ENCODE data around the gene CLMP. TPM values are rescaled to one million over a fixed set of nuclear protein-coding genes. Genes with fewer than 3 reads are reported as not detected.
"Not testable (repeated sequence)": the region's sequence is repeated elsewhere in the genome, so short reads cannot be mapped to it uniquely, and the experiment has no call there.

Gene CLMP
- total RNA-seq, 2 donors from 2014 or later: 0.41 to 0.54 TPM

DNA sequence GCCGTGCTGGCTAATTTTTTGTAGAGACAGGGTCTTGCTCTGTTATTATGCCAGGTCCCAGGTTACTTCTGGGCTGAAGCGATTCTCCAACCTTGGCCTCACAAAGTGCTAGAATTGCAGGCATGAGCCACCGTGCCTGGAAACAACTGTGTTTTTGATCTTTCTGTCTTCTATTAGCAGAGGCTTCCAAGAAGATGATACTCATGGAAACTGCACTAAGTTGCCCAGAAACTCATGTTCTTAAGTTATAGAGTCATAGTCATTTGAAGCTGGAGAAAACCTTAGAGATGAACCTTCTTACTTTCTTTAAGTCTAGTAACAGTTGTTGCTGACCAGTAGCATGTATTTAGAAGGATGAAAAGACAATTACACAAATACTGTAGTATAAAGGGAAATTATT is 96.1 kb downstream of the CLMP start:
- Mint-ChIP-seq H3K36me3 (no peaks in the 10 kb centered on the region), H3K27ac (no peak overlapping the region), H3K9me3 (no peaks in the 10 kb centered on the region)
- ATAC-seq (no peak), DNase-seq (ENCODE audit: low spot score in 2 of 2) (no peak)

DNA sequence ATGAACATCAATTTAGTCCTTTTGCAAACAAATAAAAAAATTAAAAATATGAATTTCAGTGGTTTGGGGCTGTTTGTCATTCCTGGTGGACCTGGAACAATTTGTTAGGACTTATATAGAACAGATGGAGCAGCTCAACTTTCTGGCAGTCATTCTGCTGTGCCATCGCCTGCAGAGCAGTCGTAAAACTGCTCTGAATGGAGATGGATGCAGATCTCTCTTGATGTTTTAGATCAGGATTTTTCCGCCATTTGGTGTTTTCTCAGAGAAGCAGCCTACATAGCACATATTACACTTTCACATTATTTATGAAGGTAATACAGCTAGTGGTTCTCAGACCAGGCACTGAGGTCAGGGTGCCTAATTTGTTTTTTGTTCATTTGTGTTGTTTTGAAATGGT is 101.3 kb downstream of the CLMP start:
- Mint-ChIP-seq H3K9me3 (no peaks in the 10 kb centered on the region), H3K27ac (no peak overlapping the region), H3K36me3 (no peaks in the 10 kb centered on the region)
- ATAC-seq (no peak), DNase-seq (ENCODE audit: low spot score in 2 of 2) (no peak)

DNA sequence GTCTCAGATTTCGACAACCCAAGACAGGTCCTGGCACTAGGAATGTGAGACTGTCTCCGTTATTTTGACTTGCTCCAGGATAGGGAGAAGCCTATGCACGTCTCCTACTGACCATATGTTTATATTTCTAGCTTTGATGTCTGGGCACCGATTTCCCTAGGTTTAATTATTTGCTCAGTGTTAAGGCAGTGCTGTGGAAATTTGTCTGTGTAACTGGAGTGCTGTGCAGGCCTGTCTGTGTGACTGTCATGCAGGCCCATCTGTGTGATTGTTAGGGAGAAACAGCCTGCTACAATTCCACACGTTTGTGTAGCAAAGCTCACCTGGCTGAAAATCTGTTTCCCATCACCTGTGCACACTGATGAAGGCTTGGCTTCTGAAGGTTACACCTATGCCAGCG is 103.5 kb downstream of the CLMP start:
- H3K36me3 Mint-ChIP-seq: no peaks in the 10 kb centered on the region
- H3K9me3 Mint-ChIP-seq: no peaks in the 10 kb centered on the region
- H3K27ac Mint-ChIP-seq: no peak overlapping the region
- ATAC-seq (no peak), DNase-seq (ENCODE audit: low spot score in 2 of 2) (no peak)

DNA sequence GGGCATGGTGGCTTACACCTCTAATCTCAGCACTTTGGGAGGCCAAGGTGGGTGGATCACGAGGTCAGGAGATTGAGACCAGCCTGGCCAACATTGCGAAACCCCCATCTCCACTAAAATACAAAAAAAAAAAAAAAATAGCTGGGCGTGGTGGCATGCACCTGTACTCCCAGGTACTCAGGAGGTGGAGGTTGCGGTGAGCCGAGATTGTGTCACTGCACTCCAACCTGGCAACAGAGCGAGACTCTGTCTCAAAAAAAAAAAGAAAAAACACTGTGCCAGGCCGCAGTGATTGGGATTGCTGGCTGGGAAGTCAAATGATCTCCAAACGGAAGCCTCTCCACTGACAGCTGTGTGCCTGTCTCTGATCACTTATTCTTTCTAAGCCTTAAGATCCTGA is 104.9 kb downstream of the CLMP start:
- H3K27ac Mint-ChIP-seq, H3K36me3 Mint-ChIP-seq, ATAC-seq: not testable (repeated sequence)

DNA sequence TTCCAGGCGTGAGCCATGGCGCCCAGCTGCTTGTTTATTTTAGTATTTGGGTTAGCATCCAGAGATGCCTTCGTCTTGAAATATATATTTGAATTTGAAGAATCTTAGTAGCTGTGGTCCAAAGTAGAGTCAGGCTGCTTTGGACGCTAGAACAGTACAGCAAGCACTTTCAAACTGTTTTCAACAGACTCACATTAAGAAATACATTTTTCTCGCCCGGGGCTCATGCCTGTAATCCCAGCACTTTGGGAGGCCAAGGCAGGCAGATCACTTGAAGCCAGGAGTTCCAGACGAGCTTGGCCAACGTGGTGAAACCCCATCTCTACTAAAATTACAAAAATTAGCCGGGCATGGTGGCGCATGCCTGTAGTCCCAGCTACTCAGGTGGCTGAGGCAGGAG is 106.2 kb downstream of the CLMP start:
- ATAC-seq; H3K27ac Mint-ChIP-seq; DNase-seq (ENCODE audit: low spot score in 2 of 2); H3K9me3 Mint-ChIP-seq; H3K36me3 Mint-ChIP-seq: not testable (repeated sequence)

More for the DNA sequence above, 104.9 kb downstream of the CLMP start:
- H3K9me3 Mint-ChIP-seq; DNase-seq (ENCODE audit: low spot score in 2 of 2): not testable (repeated sequence)

DNA sequence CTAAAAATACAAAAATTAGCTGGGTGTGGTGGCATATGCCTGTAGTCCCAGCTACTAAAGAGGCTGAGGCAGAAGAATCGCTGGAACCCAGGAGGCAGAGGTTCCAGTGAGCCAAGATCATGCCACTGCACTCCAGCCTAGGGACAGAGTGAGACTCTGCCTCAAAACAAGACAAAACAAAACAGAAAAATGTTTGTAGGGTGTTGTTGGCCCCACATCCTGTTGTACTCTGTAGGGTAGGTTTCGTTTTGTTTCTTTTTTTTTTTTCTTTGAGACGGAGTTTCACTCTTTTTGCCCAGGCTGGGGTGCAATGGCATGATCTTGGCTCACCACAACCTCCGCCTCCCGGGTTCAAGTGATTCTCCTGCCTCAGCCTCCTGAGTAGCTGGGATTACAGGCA is 107.4 kb downstream of the CLMP start:
- DNase-seq (ENCODE audit: low spot score in 2 of 2); H3K36me3 Mint-ChIP-seq; H3K9me3 Mint-ChIP-seq: not testable (repeated sequence)
- H3K27ac Mint-ChIP-seq: peak overlapping the region; percentile 88 to 91
- peak; percentile 68 to 88 for ATAC-seq

DNA sequence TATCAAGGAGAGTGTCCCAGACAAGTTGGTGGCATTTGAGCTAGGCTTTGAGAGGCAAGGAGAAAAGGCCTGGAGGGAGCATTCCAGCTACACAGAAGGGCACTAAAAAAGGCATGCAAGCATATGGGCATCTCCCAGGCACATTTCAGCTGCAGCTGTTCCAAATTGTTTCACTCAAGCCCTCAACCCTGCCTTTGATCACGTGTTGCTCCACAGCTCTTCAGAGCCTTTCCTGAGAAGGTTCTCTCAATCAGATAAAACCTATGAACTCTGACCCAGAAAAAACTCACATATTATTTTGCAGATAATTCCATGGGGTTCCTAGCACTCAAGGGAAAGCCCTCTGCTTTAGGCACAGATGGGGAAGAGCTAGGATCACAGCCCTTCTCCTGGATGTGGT is 108.7 kb downstream of the CLMP start:
- ATAC-seq: no peak
- H3K36me3 Mint-ChIP-seq: peaks cover 0 to 9% of the 10 kb centered on the region in 2 donors
- no peaks in the 10 kb centered on the region for H3K9me3 Mint-ChIP-seq
- H3K27ac Mint-ChIP-seq: peak overlapping the region; percentile 52 to 88
- DNase-seq (ENCODE audit: low spot score in 2 of 2): no peak

DNA sequence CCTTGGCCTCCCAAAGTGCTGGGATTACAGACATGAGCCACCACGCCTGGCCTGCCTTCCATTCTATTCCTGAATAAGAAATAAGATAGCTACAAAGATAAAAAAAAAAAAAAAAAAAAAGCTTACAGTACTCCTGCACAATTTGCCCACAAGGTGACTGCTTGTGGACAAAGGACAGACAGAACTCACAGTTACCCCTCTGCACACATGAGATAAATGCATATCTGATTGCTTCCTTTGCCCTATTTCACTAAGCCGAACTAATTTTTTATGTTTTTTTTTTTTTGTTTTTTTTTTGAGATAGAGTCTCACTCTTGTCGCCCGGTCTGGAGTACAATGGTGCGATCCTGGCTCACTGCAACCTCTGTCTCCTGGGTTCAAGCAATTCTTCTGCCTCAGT is 109.6 kb downstream of the CLMP start:
- no peak for DNase-seq (ENCODE audit: low spot score in 2 of 2)
- Mint-ChIP-seq H3K9me3 (no peaks in the 10 kb centered on the region), H3K36me3 (peaks cover 0 to 9% of the 10 kb centered on the region in 2 donors), H3K27ac (peak overlapping the region in 1 of 2 donors; percentile 88)
- ATAC-seq: no peak

DNA sequence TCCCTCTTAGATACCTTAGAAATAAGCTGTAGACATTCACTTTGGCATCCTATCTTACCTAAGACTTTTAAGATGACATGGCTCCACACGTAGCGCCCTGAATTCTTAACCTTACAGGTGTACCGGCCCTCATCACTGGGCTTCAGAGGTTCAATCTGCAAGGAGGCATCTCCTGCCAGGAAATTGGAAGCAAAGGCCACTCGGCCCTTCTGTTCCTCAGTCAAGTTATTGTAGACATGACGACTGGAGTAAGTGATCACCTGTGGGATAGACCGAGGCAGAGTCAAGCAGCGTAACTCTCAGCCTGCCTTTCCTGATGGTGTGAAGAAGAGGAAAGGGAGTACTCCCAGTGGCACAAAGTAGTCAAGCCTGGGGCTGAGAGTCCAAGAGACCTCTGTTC is 110.6 kb downstream of the CLMP start:
- Mint-ChIP-seq H3K27ac (peak overlapping the region in 1 of 2 donors; percentile 85), H3K9me3 (no peaks in the 10 kb centered on the region), H3K36me3 (peaks cover 0 to 9% of the 10 kb centered on the region in 2 donors)
- ATAC-seq (no peak), DNase-seq (ENCODE audit: low spot score in 2 of 2) (no peak)

DNA sequence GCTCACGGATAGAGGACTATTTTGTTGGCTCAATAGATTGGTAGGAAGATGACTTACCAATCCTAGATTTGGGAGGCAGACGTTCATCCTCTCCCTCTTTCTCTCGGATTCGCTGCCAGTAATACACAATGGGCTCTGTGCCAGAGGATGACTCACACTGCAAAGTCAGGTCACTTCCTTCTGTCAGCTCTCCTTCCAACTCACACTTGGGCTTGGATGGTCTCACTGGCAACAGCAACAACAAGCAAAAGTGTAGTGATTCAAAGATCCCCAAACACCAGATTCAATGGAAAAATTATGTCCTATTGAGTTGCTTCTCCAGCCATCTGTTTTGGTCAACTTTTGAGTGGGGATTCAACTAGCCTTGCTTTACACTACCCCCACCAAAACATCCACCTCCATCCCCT is 111.4 kb downstream of the CLMP start:
- peaks cover 0 to 9% of the 10 kb centered on the region in 2 donors for H3K36me3 Mint-ChIP-seq
- H3K27ac Mint-ChIP-seq: peak overlapping the region; percentile 24 to 85
- H3K9me3 Mint-ChIP-seq: no peaks in the 10 kb centered on the region
- DNase-seq (ENCODE audit: low spot score in 2 of 2): peak; percentile 71 to 74
- ATAC-seq: peak; percentile 66 to 74

DNA sequence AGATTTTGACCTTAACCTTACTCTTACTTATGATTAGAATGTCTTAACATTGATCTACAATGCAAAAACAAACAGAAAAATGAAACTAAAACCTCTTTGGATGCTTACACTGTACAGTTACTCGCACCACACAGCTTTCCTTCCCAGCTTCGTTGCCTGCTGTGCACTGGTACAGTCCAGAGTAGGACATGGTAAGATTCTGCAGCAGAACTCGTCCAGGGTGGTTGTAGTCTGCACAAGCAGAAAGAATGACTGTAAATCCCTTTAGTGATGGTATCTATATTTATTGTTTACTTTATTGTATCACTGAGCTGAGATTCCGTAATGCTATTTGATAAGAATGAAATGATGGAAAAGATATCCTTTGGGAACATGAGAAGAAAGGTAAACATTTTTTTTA is 112.1 kb downstream of the CLMP start:
- H3K9me3 Mint-ChIP-seq: no peaks in the 10 kb centered on the region
- ATAC-seq: peak in 1 of 2 donors; percentile 26

DNA sequence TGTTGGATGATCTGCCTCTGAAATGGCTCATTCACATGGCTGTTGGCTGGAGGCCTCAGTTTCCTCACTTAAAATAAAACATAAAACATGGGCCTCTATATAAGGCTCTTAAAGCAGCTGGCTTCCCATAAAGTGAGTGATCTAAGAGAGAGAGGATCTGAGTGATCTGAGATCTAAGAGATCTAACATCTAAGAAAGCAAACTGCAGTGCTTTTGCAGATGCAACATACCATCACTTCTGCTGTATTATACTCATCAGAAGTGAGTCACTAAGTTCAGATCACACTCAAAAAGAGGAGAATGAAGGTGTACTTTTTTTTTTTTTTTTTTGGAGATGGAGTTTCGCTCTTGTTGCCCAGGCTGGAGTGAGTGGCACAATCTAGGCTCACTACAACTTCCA is 115.0 kb downstream of the CLMP start:
- ATAC-seq: peak; percentile 75 to 91

More for the DNA sequence above, 112.1 kb downstream of the CLMP start:
- H3K27ac Mint-ChIP-seq: peak overlapping the region; percentile 27 to 85
- DNase-seq (ENCODE audit: low spot score in 2 of 2): no peak
- H3K36me3 Mint-ChIP-seq: peaks cover 0 to 9% of the 10 kb centered on the region in 2 donors

DNA sequence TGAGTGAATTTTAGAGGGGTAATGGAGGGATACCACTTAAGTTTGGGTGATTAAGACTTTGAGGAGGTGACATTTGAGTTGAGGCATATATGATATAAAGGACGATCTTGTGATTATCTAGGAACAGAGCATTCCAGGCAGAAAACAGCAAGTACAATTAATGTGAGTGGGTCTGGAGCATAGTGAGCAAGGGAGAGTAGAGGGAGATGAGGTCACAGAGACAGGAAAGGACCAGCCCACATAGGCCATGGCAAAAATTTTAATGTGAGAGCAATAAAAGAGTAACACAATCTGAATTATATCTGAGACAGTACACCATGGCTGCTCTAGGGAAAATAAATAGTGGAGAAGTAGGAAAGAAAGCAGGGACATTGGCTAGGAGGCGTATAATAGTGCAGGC is 118.6 kb downstream of the CLMP start:
- DNase-seq (ENCODE audit: low spot score in 2 of 2): no peak
- ATAC-seq: no peak
- no peak overlapping the region for H3K27ac Mint-ChIP-seq

More for the DNA sequence above, 115.0 kb downstream of the CLMP start:
- DNase-seq (ENCODE audit: low spot score in 2 of 2): no peak
- Mint-ChIP-seq H3K27ac (peak overlapping the region; percentile 86 to 92), H3K9me3 (no peaks in the 10 kb centered on the region), H3K36me3 (peaks cover 0 to 9% of the 10 kb centered on the region in 2 donors)

DNA sequence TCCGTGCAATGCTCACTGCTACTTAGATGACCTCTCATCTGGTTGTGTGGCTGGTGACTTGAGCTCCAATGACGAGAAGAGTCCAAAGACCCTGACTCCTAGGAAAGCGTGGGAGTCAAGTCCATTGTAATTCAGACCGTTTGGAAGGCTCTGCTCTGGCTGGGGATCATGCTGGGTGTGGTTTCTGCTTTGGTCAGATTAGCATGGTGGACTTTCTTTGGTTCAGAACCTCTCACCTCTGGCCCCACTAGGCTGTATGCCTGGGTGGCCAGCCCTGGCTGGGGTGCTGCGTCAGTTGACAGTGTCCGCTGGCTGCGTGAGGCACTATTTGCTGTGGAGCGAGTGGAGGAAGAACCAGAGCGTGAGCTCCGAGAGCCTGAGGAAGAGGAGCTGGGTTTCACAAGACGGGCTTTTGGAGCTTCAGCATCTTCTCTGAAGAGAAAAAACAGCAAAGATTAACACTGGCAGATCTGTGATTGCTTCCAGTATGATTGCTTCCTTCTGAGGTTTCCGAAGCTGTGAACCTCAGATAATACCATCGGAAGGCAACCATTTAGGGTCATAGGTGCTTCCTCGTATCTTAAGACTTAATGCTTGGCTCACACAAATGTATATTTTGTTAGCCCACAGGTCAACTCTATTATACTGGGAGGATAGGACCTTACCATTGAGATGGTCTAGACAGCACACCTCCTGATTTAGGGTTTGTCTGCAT is 121.5 kb downstream of the CLMP start:
- no peak for DNase-seq (ENCODE audit: low spot score in 2 of 2)
- no peaks in the 10 kb centered on the region for H3K9me3 Mint-ChIP-seq

More for the DNA sequence above, 118.6 kb downstream of the CLMP start:
- H3K9me3 Mint-ChIP-seq: no peaks in the 10 kb centered on the region
- no peaks in the 10 kb centered on the region for H3K36me3 Mint-ChIP-seq

DNA sequence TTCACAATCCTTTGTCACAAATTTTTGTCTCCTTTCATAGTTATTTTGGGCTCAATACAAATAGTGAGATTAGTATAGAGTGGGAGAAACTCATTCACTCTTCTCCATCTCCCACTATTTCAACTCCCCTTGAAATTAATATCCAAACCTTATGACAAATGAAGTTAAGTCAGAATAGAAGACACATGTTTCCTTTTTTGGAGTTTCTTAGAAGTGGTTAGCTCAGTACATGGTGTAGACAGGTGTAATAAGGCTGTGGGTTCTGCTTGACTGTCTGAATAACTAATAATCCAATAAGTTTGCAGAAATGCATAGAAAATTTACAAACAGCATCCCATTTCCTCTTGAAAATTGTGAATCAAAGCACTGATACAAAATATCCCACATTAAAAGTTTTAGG is 122.3 kb downstream of the CLMP start:
- H3K9me3 Mint-ChIP-seq: no peaks in the 10 kb centered on the region
- H3K27ac Mint-ChIP-seq: peak overlapping the region; percentile 22 to 99
- peak; percentile 14 to 65 for ATAC-seq
- H3K36me3 Mint-ChIP-seq: peaks cover 0 to 6% of the 10 kb centered on the region in 2 donors
- no peak for DNase-seq (ENCODE audit: low spot score in 2 of 2)

More for the DNA sequence above, 121.5 kb downstream of the CLMP start:
- peak overlapping the region in 1 of 2 donors; percentile 34 for H3K27ac Mint-ChIP-seq
- H3K36me3 Mint-ChIP-seq: peaks cover 0 to 6% of the 10 kb centered on the region in 2 donors
- no peak for ATAC-seq

DNA sequence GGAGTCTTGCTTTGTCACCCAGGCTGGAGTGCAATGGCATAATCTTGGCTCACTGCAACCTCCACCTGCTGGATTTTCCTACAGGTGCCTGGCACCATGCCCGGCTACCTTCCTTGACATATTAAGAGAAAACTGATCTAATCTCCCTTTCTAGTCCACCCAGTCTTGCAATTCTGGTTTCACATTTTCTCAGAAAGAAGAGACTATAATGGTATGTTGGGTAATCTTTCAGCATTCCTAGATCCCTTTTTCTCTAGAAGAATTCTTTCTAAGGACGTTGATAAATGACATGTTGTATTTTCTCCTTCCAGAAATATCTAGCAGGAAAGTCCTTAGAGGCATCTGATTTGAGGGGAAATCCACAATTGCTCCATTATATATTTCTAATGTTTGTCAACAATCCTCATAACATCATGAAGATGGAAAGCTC is 122.7 kb downstream of the CLMP start:
- DNase-seq (ENCODE audit: low spot score in 2 of 2) (no peak), ATAC-seq (no peak)
- H3K36me3 Mint-ChIP-seq: peaks cover 0 to 6% of the 10 kb centered on the region in 2 donors
- H3K27ac Mint-ChIP-seq: peak overlapping the region; percentile 99 to 100
- H3K9me3 Mint-ChIP-seq: no peaks in the 10 kb centered on the region

DNA sequence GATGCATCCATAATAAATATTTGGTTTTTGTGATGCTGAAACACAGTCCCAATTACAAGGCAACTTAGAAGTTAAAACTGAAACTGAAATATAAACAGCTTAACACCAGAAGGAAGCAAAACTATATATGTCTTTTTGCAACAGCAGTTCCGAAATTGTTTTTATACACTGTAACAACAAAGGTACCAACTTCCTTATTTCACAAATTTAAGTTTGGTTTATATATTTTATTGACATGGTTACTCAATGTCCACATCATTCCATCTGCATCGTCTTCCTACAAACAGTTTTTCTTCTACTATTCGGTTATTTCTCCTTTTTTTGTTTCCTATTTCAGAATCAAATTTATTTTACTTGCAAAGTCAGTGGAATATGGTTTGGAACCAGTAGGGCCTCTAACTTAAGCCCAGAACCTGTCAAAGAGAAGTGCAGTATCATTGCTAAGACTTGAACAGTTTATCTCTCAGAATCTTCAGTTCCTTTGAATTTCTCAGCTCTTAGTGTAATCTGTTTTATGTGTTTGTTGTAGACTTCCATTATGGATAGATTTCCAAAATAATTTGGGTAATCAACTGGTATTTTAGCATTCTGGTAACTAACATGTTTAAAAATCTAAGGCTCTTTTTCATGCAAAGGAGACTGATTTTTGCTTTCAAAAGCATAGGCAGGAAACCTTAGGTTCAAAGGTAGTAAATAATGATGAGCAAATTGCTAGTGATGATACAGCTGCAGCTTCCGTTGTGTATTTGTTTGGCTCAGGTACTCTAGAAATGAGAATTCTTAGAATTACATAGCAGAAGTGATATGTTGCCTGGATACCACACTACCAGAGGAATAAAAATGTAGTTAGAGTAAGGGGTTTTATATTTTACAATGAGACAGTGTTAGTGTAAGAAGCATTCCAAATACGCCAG is 124.9 kb downstream of the CLMP start:
- ATAC-seq: peak; percentile 88 to 89

More for the DNA sequence above, 124.9 kb downstream of the CLMP start:
- DNase-seq (ENCODE audit: low spot score in 2 of 2): no peak
- H3K9me3 Mint-ChIP-seq: no peaks in the 10 kb centered on the region
- peaks cover 0 to 6% of the 10 kb centered on the region in 2 donors for H3K36me3 Mint-ChIP-seq
- peak overlapping the region; percentile 99 to 100 for H3K27ac Mint-ChIP-seq

All from activated naive CD4-positive, alpha-beta T cell treated with anti-CD3 and anti-CD28 coated beads, Interleukin-2, amount 50 U/mL, for 72 hours (primary cell).